ENCODE measurements around the gene OSCAR.

DNA sequence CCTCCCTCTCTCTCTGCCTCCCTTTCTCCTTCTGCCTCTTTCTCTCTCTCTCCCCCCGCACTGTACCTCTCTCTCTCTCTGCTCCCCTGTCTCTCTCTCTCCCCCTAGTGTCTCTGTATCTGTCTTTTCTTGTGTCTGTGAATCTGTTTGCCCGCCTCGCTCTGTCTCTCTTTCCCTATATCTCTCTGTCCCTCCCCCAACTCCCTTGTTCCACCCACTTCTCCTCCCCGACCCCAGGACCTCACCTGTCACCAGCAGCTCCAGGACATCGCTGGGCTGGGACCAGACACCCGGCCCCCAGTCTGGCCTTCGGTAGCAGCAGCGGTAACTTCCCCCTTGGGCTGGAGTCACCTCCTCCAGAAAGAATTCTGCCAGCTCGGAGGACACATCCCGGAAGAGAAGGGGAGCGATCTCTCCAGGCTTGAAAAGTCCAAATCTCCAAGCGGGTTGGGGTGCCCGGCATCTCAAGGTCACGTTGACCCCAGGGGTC is 3.9 kb downstream of the OSCAR start:
- TF ChIP-seq JUND (IDR thresholded peaks at IDR 0.05; ENCODE audit: low read depth, low read length) (no peak), SP1 (IDR thresholded peaks at IDR 0.05; ENCODE audit: low read depth, low read length) (no peak), EZH2 (IDR thresholded peaks at IDR 0.05; ENCODE audit: borderline replicate concordance, control insufficient read depth, low read depth, low read length) (no peak), MYC (IDR thresholded peaks at IDR 0.05; ENCODE audit: insufficient read depth, insufficient read length, insufficient replicate concordance, low read length, severe bottlenecking) (no peak), NR2C1 (IDR thresholded peaks at IDR 0.05) (no peak), POLR2AphosphoS5 (IDR thresholded peaks at IDR 0.05; ENCODE audit: low read length) (no peak), POLR2A (IDR thresholded peaks at IDR 0.05; ENCODE audit: low read depth, low read length) (no peak), TCF7 (IDR thresholded peaks at IDR 0.05; ENCODE audit: borderline replicate concordance) (no peak)
- TF ChIP-seq, protein P1, sequence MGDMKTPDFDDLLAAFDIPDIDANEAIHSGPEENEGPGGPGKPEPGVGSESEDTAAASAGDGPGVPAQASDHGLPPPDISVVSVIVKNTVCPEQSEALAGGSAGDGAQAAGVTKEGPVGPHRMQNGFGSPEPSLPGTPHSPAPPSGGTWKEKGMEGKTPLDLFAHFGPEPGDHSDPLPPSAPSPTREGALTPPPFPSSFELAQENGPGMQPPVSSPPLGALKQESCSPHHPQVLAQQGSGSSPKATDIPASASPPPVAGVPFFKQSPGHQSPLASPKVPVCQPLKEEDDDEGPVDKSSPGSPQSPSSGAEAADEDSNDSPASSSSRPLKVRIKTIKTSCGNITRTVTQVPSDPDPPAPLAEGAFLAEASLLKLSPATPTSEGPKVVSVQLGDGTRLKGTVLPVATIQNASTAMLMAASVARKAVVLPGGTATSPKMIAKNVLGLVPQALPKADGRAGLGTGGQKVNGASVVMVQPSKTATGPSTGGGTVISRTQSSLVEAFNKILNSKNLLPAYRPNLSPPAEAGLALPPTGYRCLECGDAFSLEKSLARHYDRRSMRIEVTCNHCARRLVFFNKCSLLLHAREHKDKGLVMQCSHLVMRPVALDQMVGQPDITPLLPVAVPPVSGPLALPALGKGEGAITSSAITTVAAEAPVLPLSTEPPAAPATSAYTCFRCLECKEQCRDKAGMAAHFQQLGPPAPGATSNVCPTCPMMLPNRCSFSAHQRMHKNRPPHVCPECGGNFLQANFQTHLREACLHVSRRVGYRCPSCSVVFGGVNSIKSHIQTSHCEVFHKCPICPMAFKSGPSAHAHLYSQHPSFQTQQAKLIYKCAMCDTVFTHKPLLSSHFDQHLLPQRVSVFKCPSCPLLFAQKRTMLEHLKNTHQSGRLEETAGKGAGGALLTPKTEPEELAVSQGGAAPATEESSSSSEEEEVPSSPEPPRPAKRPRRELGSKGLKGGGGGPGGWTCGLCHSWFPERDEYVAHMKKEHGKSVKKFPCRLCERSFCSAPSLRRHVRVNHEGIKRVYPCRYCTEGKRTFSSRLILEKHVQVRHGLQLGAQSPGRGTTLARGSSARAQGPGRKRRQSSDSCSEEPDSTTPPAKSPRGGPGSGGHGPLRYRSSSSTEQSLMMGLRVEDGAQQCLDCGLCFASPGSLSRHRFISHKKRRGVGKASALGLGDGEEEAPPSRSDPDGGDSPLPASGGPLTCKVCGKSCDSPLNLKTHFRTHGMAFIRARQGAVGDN (IDR thresholded peaks at IDR 0.05): no peak
- TF ChIP-seq, protein P2, sequence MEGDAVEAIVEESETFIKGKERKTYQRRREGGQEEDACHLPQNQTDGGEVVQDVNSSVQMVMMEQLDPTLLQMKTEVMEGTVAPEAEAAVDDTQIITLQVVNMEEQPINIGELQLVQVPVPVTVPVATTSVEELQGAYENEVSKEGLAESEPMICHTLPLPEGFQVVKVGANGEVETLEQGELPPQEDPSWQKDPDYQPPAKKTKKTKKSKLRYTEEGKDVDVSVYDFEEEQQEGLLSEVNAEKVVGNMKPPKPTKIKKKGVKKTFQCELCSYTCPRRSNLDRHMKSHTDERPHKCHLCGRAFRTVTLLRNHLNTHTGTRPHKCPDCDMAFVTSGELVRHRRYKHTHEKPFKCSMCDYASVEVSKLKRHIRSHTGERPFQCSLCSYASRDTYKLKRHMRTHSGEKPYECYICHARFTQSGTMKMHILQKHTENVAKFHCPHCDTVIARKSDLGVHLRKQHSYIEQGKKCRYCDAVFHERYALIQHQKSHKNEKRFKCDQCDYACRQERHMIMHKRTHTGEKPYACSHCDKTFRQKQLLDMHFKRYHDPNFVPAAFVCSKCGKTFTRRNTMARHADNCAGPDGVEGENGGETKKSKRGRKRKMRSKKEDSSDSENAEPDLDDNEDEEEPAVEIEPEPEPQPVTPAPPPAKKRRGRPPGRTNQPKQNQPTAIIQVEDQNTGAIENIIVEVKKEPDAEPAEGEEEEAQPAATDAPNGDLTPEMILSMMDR (IDR thresholded peaks at IDR 0.05 in 2 of 3, conservative IDR thresholded peaks at IDR 0.05 in 1 of 3; ENCODE audit: control insufficient read depth in 2 of 3, extremely low read depth in 1 of 3, insufficient read depth in 1 of 3, low read depth in 3 of 3, low read length in 3 of 3): peak; percentile 4 to 28 (median 22); a peak in 1 of 6 replicates
- TF ChIP-seq, protein P3, sequence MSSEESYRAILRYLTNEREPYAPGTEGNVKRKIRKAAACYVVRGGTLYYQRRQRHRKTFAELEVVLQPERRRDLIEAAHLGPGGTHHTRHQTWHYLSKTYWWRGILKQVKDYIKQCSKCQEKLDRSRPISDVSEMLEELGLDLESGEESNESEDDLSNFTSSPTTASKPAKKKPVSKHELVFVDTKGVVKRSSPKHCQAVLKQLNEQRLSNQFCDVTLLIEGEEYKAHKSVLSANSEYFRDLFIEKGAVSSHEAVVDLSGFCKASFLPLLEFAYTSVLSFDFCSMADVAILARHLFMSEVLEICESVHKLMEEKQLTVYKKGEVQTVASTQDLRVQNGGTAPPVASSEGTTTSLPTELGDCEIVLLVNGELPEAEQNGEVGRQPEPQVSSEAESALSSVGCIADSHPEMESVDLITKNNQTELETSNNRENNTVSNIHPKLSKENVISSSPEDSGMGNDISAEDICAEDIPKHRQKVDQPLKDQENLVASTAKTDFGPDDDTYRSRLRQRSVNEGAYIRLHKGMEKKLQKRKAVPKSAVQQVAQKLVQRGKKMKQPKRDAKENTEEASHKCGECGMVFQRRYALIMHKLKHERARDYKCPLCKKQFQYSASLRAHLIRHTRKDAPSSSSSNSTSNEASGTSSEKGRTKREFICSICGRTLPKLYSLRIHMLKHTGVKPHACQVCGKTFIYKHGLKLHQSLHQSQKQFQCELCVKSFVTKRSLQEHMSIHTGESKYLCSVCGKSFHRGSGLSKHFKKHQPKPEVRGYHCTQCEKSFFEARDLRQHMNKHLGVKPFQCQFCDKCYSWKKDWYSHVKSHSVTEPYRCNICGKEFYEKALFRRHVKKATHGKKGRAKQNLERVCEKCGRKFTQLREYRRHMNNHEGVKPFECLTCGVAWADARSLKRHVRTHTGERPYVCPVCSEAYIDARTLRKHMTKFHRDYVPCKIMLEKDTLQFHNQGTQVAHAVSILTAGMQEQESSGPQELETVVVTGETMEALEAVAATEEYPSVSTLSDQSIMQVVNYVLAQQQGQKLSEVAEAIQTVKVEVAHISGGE (CRISPR knock-in tag; IDR thresholded peaks at IDR 0.05): no peak
- TF ChIP-seq, protein P4, sequence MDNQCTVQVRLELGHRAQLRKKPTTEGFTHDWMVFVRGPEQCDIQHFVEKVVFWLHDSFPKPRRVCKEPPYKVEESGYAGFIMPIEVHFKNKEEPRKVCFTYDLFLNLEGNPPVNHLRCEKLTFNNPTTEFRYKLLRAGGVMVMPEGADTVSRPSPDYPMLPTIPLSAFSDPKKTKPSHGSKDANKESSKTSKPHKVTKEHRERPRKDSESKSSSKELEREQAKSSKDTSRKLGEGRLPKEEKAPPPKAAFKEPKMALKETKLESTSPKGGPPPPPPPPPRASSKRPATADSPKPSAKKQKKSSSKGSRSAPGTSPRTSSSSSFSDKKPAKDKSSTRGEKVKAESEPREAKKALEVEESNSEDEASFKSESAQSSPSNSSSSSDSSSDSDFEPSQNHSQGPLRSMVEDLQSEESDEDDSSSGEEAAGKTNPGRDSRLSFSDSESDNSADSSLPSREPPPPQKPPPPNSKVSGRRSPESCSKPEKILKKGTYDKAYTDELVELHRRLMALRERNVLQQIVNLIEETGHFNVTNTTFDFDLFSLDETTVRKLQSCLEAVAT (IDR thresholded peaks at IDR 0.05): no peak
